Activated CD4-positive, CD25-positive, alpha-beta regulatory T cell treated with anti-CD3 and anti-CD28 coated beads, Interleukin-2, amount 50 U/mL, for 72 hours (primary cell): ENCODE results near the gene SSH3.

Source experiments
- DNase-seq: peaks from one replicate; pipeline ENCODE4 v3.0.0; 2021

Gene SSH3

GRCh38 chr11:67268081-67268961 is 35.0 kb upstream of the SSH3 start:
- DNase-seq = no peak

GRCh38 chr11:67268962-67269268 is 34.4 kb upstream of the SSH3 start:
- DNase-seq = no peak

- DNase-seq = no peak
Observed at GRCh38 chr11:67269401-67270255, 33.7 kb upstream of the SSH3 start.

- no peak for DNase-seq
Observed at GRCh38 chr11:67270256-67271204, 32.8 kb upstream of the SSH3 start.

- DNase-seq = no peak
Observed at GRCh38 chr11:67271205-67271540, 32.2 kb upstream of the SSH3 start.

GRCh38 chr11:67271541-67272284 is 31.6 kb upstream of the SSH3 start:
- peak; percentile 65 for DNase-seq

- DNase-seq = no peak
Observed at GRCh38 chr11:67272327-67273259, 30.7 kb upstream of the SSH3 start.

GRCh38 chr11:67273260-67273990 is 29.9 kb upstream of the SSH3 start:
- no peak for DNase-seq

GRCh38 chr11:67274768-67275605 is 28.3 kb upstream of the SSH3 start:
- no peak for DNase-seq

GRCh38 chr11:67275606-67276409 is 27.5 kb upstream of the SSH3 start:
- no peak for DNase-seq

- no peak for DNase-seq
Observed at GRCh38 chr11:67276781-67277230, 26.5 kb upstream of the SSH3 start.

GRCh38 chr11:67277231-67277961 is 25.9 kb upstream of the SSH3 start:
- DNase-seq = peak; percentile 79

GRCh38 chr11:67278135-67278938 is 25.0 kb upstream of the SSH3 start:
- no peak for DNase-seq

GRCh38 chr11:67278939-67279588 is 24.3 kb upstream of the SSH3 start:
- DNase-seq = no peak

- no peak for DNase-seq
Observed at GRCh38 chr11:67279589-67280340, 23.6 kb upstream of the SSH3 start.
